Neuron (in vitro differentiated cells): ENCODE measurements around the gene GPC6.

Experiments used
- H2AFZ ChIP-seq: one replicate; pipeline ENCODE4 v1.6.1; 2013; ENCODE audit warnings: low read depth, mild to moderate bottlenecking, inconsistent platforms, low read length, moderate library complexity
- H3K27me3 ChIP-seq: one replicate; pipeline ENCODE4 v1.6.1; 2013; ENCODE audit warnings: low read length; ENCODE audit not compliant: insufficient read depth
- H3K36me3 ChIP-seq: one replicate; pipeline ENCODE4 v1.6.1; 2013; ENCODE audit warnings: low read length; ENCODE audit not compliant: insufficient read depth
- H3K4me1 ChIP-seq: one replicate; pipeline ENCODE4 v1.6.1; 2013; ENCODE audit warnings: low read length; ENCODE audit not compliant: insufficient read depth
- H3K4me3 ChIP-seq: 2 replicates; pipeline ENCODE4 v1.5.1; 2013; ENCODE audit warnings: mild to moderate bottlenecking, low read length, moderate library complexity
- H3K9me3 ChIP-seq: one replicate; pipeline ENCODE4 v1.6.1; 2013; ENCODE audit warnings: low read length

GPC6 gene

GRCh38 chr13:94384231-94384905 lies 1157.8 kb downstream of the GPC6 start:
- Histone ChIP-seq H2AFZ (no peak overlapping the region), H3K4me3 (no peak overlapping the region), H3K27me3 (no peaks in the 10 kb centered on the region), H3K4me1 (peaks cover 8% of the 10 kb centered on the region), H3K9me3 (peaks cover 2% of the 10 kb centered on the region), H3K36me3 (no peaks in the 10 kb centered on the region)

- H3K4me1 ChIP-seq: no peaks in the 10 kb centered on the region
- H3K27me3 ChIP-seq: no peaks in the 10 kb centered on the region
- H2AFZ ChIP-seq: no peak overlapping the region
- no peak overlapping the region for H3K4me3 ChIP-seq
- H3K9me3 ChIP-seq: peaks cover 2% of the 10 kb centered on the region
- H3K36me3 ChIP-seq: no peaks in the 10 kb centered on the region
Observed at GRCh38 chr13:94387047-94387446, 1160.4 kb downstream of the GPC6 start.

GRCh38 chr13:94389604-94390351 lies 1163.2 kb downstream of the GPC6 start:
- no peaks in the 10 kb centered on the region for H3K9me3 ChIP-seq

GRCh38 chr13:94390881-94391280 lies 1164.3 kb downstream of the GPC6 start:
- Histone ChIP-seq H3K4me1 (no peaks in the 10 kb centered on the region), H3K9me3 (no peaks in the 10 kb centered on the region), H2AFZ (no peak overlapping the region), H3K27me3 (no peaks in the 10 kb centered on the region), H3K36me3 (no peaks in the 10 kb centered on the region), H3K4me3 (no peak overlapping the region)

More at GRCh38 chr13:94389604-94390351, 1163.2 kb downstream of the GPC6 start:
- H2AFZ ChIP-seq: no peak overlapping the region
- no peaks in the 10 kb centered on the region for H3K4me1 ChIP-seq
- H3K27me3 ChIP-seq: no peaks in the 10 kb centered on the region
- H3K4me3 ChIP-seq: no peak overlapping the region
- no peaks in the 10 kb centered on the region for H3K36me3 ChIP-seq

- H3K4me3 ChIP-seq: no peak overlapping the region
- no peaks in the 10 kb centered on the region for H3K36me3 ChIP-seq
- H3K4me1 ChIP-seq: no peaks in the 10 kb centered on the region
- no peaks in the 10 kb centered on the region for H3K27me3 ChIP-seq
- no peaks in the 10 kb centered on the region for H3K9me3 ChIP-seq
- H2AFZ ChIP-seq: no peak overlapping the region
Observed at GRCh38 chr13:94394723-94395122, 1168.1 kb downstream of the GPC6 start.

GRCh38 chr13:94395860-94396259 lies 1169.3 kb downstream of the GPC6 start:
- Histone ChIP-seq H2AFZ (no peak overlapping the region), H3K4me1 (no peaks in the 10 kb centered on the region), H3K9me3 (no peaks in the 10 kb centered on the region), H3K27me3 (no peaks in the 10 kb centered on the region), H3K36me3 (no peaks in the 10 kb centered on the region), H3K4me3 (no peak overlapping the region)

- Histone ChIP-seq H2AFZ (no peak overlapping the region), H3K9me3 (no peaks in the 10 kb centered on the region), H3K4me1 (no peaks in the 10 kb centered on the region), H3K36me3 (no peaks in the 10 kb centered on the region), H3K27me3 (no peaks in the 10 kb centered on the region), H3K4me3 (no peak overlapping the region)
Observed at GRCh38 chr13:94399812-94400211, 1173.2 kb downstream of the GPC6 start.

- Histone ChIP-seq H2AFZ (no peak overlapping the region), H3K27me3 (no peaks in the 10 kb centered on the region), H3K9me3 (no peaks in the 10 kb centered on the region), H3K4me1 (no peaks in the 10 kb centered on the region), H3K4me3 (no peak overlapping the region), H3K36me3 (no peaks in the 10 kb centered on the region)
Observed at GRCh38 chr13:94400874-94401273, 1174.3 kb downstream of the GPC6 start.

GRCh38 chr13:94408314-94409036 lies 1181.9 kb downstream of the GPC6 start:
- Histone ChIP-seq H3K9me3 (no peaks in the 10 kb centered on the region), H3K27me3 (no peaks in the 10 kb centered on the region), H2AFZ (no peak overlapping the region), H3K4me1 (no peaks in the 10 kb centered on the region), H3K36me3 (no peaks in the 10 kb centered on the region), H3K4me3 (no peak overlapping the region)

GRCh38 chr13:94411747-94412146 lies 1185.1 kb downstream of the GPC6 start:
- no peaks in the 10 kb centered on the region for H3K27me3 ChIP-seq
- no peak overlapping the region for H2AFZ ChIP-seq
- H3K4me1 ChIP-seq: no peaks in the 10 kb centered on the region

GRCh38 chr13:94412870-94413597 lies 1186.4 kb downstream of the GPC6 start:
- H3K36me3 ChIP-seq: no peaks in the 10 kb centered on the region
- H3K9me3 ChIP-seq: no peaks in the 10 kb centered on the region
- H2AFZ ChIP-seq: no peak overlapping the region
- H3K4me3 ChIP-seq: no peak overlapping the region
- no peaks in the 10 kb centered on the region for H3K27me3 ChIP-seq
- no peaks in the 10 kb centered on the region for H3K4me1 ChIP-seq

More at GRCh38 chr13:94411747-94412146, 1185.1 kb downstream of the GPC6 start:
- Histone ChIP-seq H3K4me3 (no peak overlapping the region), H3K36me3 (no peaks in the 10 kb centered on the region), H3K9me3 (no peaks in the 10 kb centered on the region)

GRCh38 chr13:94413598-94413944 lies 1187.0 kb downstream of the GPC6 start:
- H3K4me3 ChIP-seq: no peak overlapping the region
- no peaks in the 10 kb centered on the region for H3K27me3 ChIP-seq
- H2AFZ ChIP-seq: no peak overlapping the region
- no peaks in the 10 kb centered on the region for H3K9me3 ChIP-seq
- no peaks in the 10 kb centered on the region for H3K36me3 ChIP-seq
- no peaks in the 10 kb centered on the region for H3K4me1 ChIP-seq

GRCh38 chr13:94414141-94414540 lies 1187.5 kb downstream of the GPC6 start:
- H3K36me3 ChIP-seq: no peaks in the 10 kb centered on the region
- no peak overlapping the region for H2AFZ ChIP-seq
- H3K4me3 ChIP-seq: no peak overlapping the region
- H3K27me3 ChIP-seq: no peaks in the 10 kb centered on the region
- H3K9me3 ChIP-seq: no peaks in the 10 kb centered on the region
- no peaks in the 10 kb centered on the region for H3K4me1 ChIP-seq
